PC-9 (cell line): ENCODE results near the gene C1QTNF1. TPM values are rescaled to one million over a fixed set of nuclear protein-coding genes. Genes with fewer than 3 reads are reported as not detected.

Experiments used
- BruUV-seq: library from RNA; stranded (reverse); fragments of 400-500 nt; replicated peaks from 2 replicates; lab custom pipeline; 2021; lab: Mats Ljungman, UMichigan
- CTCF ChIA-PET: fragments of 300-600 bp; sonication (Branson Sonifier 250); formaldehyde crosslinking; loops from one replicate; lab custom pipeline; 2022; ENCODE audit warnings: antibody characterized with exemption; lab: Charles Lee
- POLR2A ChIA-PET: fragments of 300-600 bp; sonication (Branson Sonifier 250); formaldehyde crosslinking; loops from one replicate; lab custom pipeline; 2022; ENCODE audit warnings: antibody characterized with exemption; ENCODE audit not compliant: unreplicated experiment; lab: Charles Lee
- DNase-seq, 2 experiments: peaks; one replicate each; pipeline versions ENCODE4 v3.0.0 to v3.0.0-alpha.2; 2015 to 2022; ENCODE audit warnings: mixed read lengths in 1 of 2
- H2AFZ ChIP-seq: fragments of 200-600 bp; sonication (generic); 2 replicates; pipeline ENCODE4 v1.8.1; 2017; ENCODE audit warnings: antibody characterized with exemption
- H3F3A ChIP-seq: fragments of 200-600 bp; sonication (generic); 2 replicates; pipeline ENCODE4 v1.8.1; 2017; ENCODE audit warnings: antibody characterized with exemption, mild to moderate bottlenecking, low read depth; ENCODE audit not compliant: insufficient read depth
- H3K27ac ChIP-seq: fragments of 200-600 bp; sonication (generic); 2 replicates; pipeline ENCODE4 v1.6.1; 2016; ENCODE audit warnings: mixed run types
- H3K27me3 ChIP-seq: fragments of 200-600 bp; sonication (generic); 2 replicates; pipeline ENCODE4 v1.6.1; 2016; ENCODE audit warnings: low read depth, mixed run types; ENCODE audit not compliant: insufficient read depth
- H3K36me3 ChIP-seq: fragments of 200-600 bp; sonication (generic); 2 replicates; pipeline ENCODE4 v1.6.1; 2016; ENCODE audit warnings: low read depth, mixed run types
- H3K4me1 ChIP-seq: fragments of 200-600 bp; sonication (generic); replicated peaks from 2 replicates; pipeline ENCODE4 v1.6.1; 2016; ENCODE audit warnings: mixed run types; ENCODE audit not compliant: insufficient read depth
- H3K4me2 ChIP-seq: fragments of 200-600 bp; sonication (generic); 2 replicates; pipeline ENCODE4 v1.6.1; 2017; ENCODE audit warnings: mixed run types
- H3K4me3 ChIP-seq: fragments of 200-600 bp; sonication (generic); 2 replicates; pipeline ENCODE4 v1.6.1; 2016; ENCODE audit warnings: mixed run types
- H3K79me2 ChIP-seq: fragments of 200-600 bp; sonication (generic); 2 replicates; pipeline ENCODE4 v1.6.1; 2017; ENCODE audit warnings: low read depth, mixed run types
- H3K9me2 ChIP-seq: fragments of 200-600 bp; sonication (generic); 2 replicates; pipeline ENCODE4 v1.8.1; 2017; ENCODE audit warnings: mild to moderate bottlenecking; ENCODE audit not compliant: insufficient read depth
- H3K9me3 ChIP-seq: fragments of 200-600 bp; sonication (generic); 2 replicates; pipeline ENCODE4 v1.8.1; 2016; ENCODE audit warnings: low read depth; ENCODE audit not compliant: insufficient read depth
- H4K20me1 ChIP-seq: fragments of 200-600 bp; sonication (generic); 2 replicates; pipeline ENCODE4 v1.8.1; 2017; ENCODE audit not compliant: insufficient read depth
- CTCF ChIP-seq: fragments of 200-600 bp; sonication (generic); conservative IDR thresholded peaks from 2 replicates; pipeline ENCODE4 v1.6.1; 2017; ENCODE audit warnings: mixed run types, antibody characterized with exemption, mild to moderate bottlenecking, moderate library complexity
- EZH2 ChIP-seq: fragments of 200-600 bp; sonication (generic); IDR thresholded peaks from 2 replicates; pipeline ENCODE4 v1.8.0; 2017; ENCODE audit warnings: antibody characterized with exemption, low read depth
- intact Hi-C: fragments of 100-400 bp; cut with micrococcal nuclease; formaldehyde crosslinking; loops from one replicate; pipeline ENCODE4 v1.10.0; 2022; ENCODE audit not compliant: unreplicated experiment
- total RNA-seq: library from RNA; stranded (reverse); gene quantifications from 2 replicates; pipeline ENCODE4 v1.2.3, GENCODE V29; 2021

C1QTNF1 gene
- total RNA-seq, 1 experiment from 2014 or later: 3.4 TPM

GRCh38 chr17:79039886-79040285, 15.9 kb downstream of the C1QTNF1 start:
- Histone ChIP-seq H3K27ac (no peak overlapping the region), H4K20me1 (no peaks in the 10 kb centered on the region), H3K36me3 (no peaks in the 10 kb centered on the region), H3K9me3 (no peaks in the 10 kb centered on the region), H3K4me1 (peaks cover 26% of the 10 kb centered on the region), H3K9me2 (no peaks in the 10 kb centered on the region), H3K4me2 (no peak overlapping the region), H3K27me3 (no peaks in the 10 kb centered on the region), H3F3A (peaks cover 18% of the 10 kb centered on the region), H3K79me2 (no peaks in the 10 kb centered on the region), H2AFZ (no peak overlapping the region), H3K4me3 (no peak overlapping the region)
- BruUV-seq: no TSS peak
- intact Hi-C loops: no loop called here
- ChIA-PET POLR2A (no interaction called here), CTCF (interaction anchor here (0.5 kb wide), 1 partner anchor 13 kb away, joined by 19 read pairs; no protein-coding TSS in a partner anchor)
- DNase-seq: no peak
- no peak for TF ChIP-seq CTCF
- no peak for TF ChIP-seq EZH2

GRCh38 chr17:79041041-79041570, 17.1 kb downstream of the C1QTNF1 start:
- H3K36me3 ChIP-seq: no peaks in the 10 kb centered on the region
- H3K4me2 ChIP-seq: no peak overlapping the region
- no peak for DNase-seq
- no peaks in the 10 kb centered on the region for H4K20me1 ChIP-seq
- H3K9me3 ChIP-seq: no peaks in the 10 kb centered on the region
- BruUV-seq: no TSS peak
- intact Hi-C loops: no loop called here
- H3K79me2 ChIP-seq: no peaks in the 10 kb centered on the region
- H3K27me3 ChIP-seq: no peaks in the 10 kb centered on the region
- no peak overlapping the region for H2AFZ ChIP-seq
- ChIA-PET CTCF (interaction anchor here (0.6 to 0.7 kb wide), 3 partner anchors 49 to 872 kb away, joined by 5 read pairs; partner anchors contain the start of gene SYNGR2), POLR2A (interaction anchor here (0.6 kb wide), 1 partner anchor 63 kb away, joined by 10 read pairs; no protein-coding TSS in a partner anchor)
- no peaks in the 10 kb centered on the region for H3K9me2 ChIP-seq
- TF ChIP-seq EZH2: no peak
- no peak for TF ChIP-seq CTCF
- no peak overlapping the region for H3K27ac ChIP-seq
- no peak overlapping the region for H3K4me3 ChIP-seq
- peaks cover 21% of the 10 kb centered on the region for H3K4me1 ChIP-seq
- peaks cover 16% of the 10 kb centered on the region for H3F3A ChIP-seq

GRCh38 chr17:79041723-79042420, 17.9 kb downstream of the C1QTNF1 start:
- H3F3A ChIP-seq: peaks cover 14% of the 10 kb centered on the region
- no peak overlapping the region for H3K27ac ChIP-seq
- H2AFZ ChIP-seq: no peak overlapping the region
- no peaks in the 10 kb centered on the region for H4K20me1 ChIP-seq
- no peak for TF ChIP-seq CTCF
- TF ChIP-seq EZH2: no peak
- intact Hi-C loops: loop anchor here (1.0 to 2.0 kb wide), 3 partner anchors 23 to 55 kb away; no protein-coding TSS in a partner anchor
- no peaks in the 10 kb centered on the region for H3K79me2 ChIP-seq
- no peak for DNase-seq
- ChIA-PET POLR2A (interaction anchor here (0.5 to 0.6 kb wide), 2 partner anchors 126 to 143 kb away, joined by 3 to 4 read pairs; no protein-coding TSS in a partner anchor), CTCF (interaction anchor here (0.5 to 1.3 kb wide), 4 partner anchors 16 to 46 kb away, joined by 3 to 6 read pairs (median 4); no protein-coding TSS in a partner anchor)
- no peaks in the 10 kb centered on the region for H3K36me3 ChIP-seq
- H3K9me2 ChIP-seq: no peaks in the 10 kb centered on the region
- H3K27me3 ChIP-seq: no peaks in the 10 kb centered on the region
- H3K4me2 ChIP-seq: no peak overlapping the region
- no peaks in the 10 kb centered on the region for H3K9me3 ChIP-seq
- peaks cover 13% of the 10 kb centered on the region for H3K4me1 ChIP-seq
- BruUV-seq: no TSS peak
- no peak overlapping the region for H3K4me3 ChIP-seq
